GM12801 (cell line): ENCODE data around the gene DNMT1.

Source experiments
- CTCF ChIP-seq: IDR thresholded peaks from one replicate; pipeline ENCODE4 v1.5.1; 2011; ENCODE audit warnings: control low read depth; ENCODE audit not compliant: insufficient read length; ENCODE audit errors: extremely low read depth

The DNMT1 gene

GRCh38 chr19:10120538-10121189 lies 74.1 kb downstream of the DNMT1 start:
- no peak for TF ChIP-seq CTCF

GRCh38 chr19:10118960-10119359 lies 75.8 kb downstream of the DNMT1 start:
- no peak for TF ChIP-seq CTCF

GRCh38 chr19:10116866-10117616 lies 77.7 kb downstream of the DNMT1 start:
- TF ChIP-seq CTCF = no peak

- TF ChIP-seq CTCF = no peak
Measured at GRCh38 chr19:10116085-10116865, 78.5 kb downstream of the DNMT1 start.

GRCh38 chr19:10115392-10116084 lies 79.2 kb downstream of the DNMT1 start:
- TF ChIP-seq CTCF = no peak

- TF ChIP-seq CTCF = no peak
Measured at GRCh38 chr19:10114651-10115391, 79.9 kb downstream of the DNMT1 start.
